ENCODE data around the gene C22orf31.
"Not testable (repeated sequence)": the region's sequence is repeated elsewhere in the genome, so short reads cannot be mapped to it uniquely, and the experiment has no call there.

Gene C22orf31

DNA sequence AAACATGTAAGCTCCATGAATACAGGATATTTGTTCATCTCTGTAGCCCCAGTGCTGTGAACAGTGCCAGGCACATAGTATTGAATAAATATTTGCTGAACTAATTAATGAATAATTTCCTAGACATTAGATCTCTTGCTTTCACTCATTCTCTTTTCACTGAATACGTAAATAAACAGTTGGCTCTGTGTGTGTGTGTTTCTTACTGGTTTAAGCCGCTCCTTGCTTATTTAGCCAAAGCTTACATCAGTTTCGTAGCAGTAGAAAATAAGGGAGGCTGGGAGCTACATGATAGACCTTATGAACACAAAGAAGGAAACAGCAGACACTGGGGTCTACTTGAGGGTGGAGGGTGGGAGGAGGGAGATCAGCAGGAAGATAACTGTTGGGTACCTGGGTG is 28.4 kb upstream of the C22orf31 start:
- no peak for DNase-seq (ENCODE audit: extremely low read depth, low read depth)
- TF ChIP-seq, protein P1, sequence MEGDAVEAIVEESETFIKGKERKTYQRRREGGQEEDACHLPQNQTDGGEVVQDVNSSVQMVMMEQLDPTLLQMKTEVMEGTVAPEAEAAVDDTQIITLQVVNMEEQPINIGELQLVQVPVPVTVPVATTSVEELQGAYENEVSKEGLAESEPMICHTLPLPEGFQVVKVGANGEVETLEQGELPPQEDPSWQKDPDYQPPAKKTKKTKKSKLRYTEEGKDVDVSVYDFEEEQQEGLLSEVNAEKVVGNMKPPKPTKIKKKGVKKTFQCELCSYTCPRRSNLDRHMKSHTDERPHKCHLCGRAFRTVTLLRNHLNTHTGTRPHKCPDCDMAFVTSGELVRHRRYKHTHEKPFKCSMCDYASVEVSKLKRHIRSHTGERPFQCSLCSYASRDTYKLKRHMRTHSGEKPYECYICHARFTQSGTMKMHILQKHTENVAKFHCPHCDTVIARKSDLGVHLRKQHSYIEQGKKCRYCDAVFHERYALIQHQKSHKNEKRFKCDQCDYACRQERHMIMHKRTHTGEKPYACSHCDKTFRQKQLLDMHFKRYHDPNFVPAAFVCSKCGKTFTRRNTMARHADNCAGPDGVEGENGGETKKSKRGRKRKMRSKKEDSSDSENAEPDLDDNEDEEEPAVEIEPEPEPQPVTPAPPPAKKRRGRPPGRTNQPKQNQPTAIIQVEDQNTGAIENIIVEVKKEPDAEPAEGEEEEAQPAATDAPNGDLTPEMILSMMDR (IDR thresholded peaks at IDR 0.05; ENCODE audit: low read depth, low read length): no peak

DNA sequence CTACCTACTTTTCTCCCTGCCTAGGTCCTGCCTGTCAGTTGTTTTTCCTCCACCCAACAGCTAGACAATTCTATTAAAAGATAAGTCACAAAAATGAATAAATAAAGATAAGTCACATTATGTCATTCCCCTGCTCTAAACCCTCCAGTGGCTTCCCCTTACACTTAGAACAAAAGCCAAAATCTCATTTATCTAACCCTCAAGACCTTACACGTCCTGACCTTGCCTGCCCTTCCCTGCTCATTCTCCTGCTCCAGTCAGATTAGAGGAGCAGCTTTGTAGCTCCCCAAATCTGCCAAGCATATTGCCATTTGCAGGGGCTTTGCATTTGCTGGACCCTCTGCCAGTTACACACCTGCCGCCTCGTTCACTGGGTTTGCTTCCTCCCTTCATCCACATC is 27.9 kb upstream of the C22orf31 start:
- no peak for DNase-seq (ENCODE audit: extremely low read depth, low read depth)
- TF ChIP-seq, protein P1 (IDR thresholded peaks at IDR 0.05; ENCODE audit: low read depth, low read length): no peak

DNA sequence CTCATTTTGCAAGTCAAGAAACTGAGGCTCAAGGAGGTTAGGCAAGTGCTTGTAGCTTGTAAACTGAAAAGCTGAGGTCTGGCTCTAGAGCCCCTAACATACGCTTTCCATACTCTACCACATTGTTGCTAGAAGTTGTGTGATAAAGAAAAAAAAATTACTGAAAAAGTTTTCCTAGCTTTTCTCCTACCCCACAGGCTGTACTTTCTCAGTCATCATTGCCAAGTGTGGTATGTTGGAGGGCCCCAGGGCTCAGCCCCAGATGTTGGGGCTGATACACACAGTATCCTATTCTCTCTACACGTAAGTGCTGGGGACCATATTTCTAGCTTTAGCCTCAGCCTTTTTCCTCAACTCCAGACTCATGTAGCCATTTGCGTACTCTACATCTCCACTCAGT is 27.2 kb upstream of the C22orf31 start:
- TF ChIP-seq, protein P1 (IDR thresholded peaks at IDR 0.05; ENCODE audit: low read depth, low read length): no peak
- no peak for DNase-seq (ENCODE audit: extremely low read depth, low read depth)

DNA sequence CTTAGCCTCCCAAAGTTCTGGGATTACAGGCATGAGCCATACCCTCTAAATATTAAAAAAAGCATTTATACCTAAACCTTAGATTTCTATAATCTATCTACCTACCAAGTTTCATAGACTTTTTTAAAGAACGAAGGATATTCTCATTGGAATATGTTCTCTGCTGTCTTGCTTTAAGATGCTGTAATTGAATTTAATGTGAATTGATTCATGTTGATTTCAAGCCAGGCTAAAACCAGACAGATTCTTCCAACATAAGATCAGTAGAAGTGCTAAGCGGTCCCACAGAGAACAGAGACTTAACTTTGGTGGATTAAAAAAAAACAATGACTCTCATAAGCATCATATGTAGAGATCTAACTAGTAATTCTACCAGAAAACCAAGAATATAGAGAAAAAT is 25.4 kb upstream of the C22orf31 start:
- TF ChIP-seq, protein P1 (IDR thresholded peaks at IDR 0.05; ENCODE audit: low read depth, low read length): no peak
- no peak for DNase-seq (ENCODE audit: extremely low read depth, low read depth)

DNA sequence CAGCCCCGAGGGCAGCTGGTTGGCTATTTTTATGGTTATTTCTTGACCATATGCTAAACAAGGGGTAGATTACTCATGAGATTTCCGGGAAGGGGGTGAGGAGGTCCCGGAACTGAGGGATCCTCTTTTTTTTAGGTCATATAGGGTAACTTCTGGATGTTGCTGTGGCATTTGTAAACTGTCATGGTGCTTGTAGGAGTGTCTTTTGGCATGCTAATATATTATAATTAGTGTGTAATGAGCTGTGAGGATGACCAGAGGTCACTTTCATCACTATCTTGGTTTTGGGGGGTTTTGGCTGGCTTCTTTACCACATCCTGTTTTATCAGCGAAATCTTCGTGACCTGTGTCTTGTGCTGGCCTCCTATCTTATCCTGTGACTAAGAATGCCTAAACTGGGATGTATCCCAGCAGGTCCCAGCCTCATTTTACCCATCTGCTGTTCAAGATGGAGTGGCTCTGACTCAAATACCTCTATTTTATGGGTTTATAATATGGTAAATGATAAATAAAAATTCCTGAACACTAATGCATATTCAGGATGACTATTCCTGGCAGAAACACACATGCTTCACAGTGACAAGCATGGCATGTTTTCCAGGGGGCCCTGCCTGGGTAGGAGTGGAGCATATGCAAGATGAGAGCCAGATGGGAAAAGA is 22.4 kb upstream of the C22orf31 start:
- no peak for DNase-seq (ENCODE audit: extremely low read depth, low read depth)
- TF ChIP-seq, protein P1 (IDR thresholded peaks at IDR 0.05; ENCODE audit: low read depth, low read length): no peak

DNA sequence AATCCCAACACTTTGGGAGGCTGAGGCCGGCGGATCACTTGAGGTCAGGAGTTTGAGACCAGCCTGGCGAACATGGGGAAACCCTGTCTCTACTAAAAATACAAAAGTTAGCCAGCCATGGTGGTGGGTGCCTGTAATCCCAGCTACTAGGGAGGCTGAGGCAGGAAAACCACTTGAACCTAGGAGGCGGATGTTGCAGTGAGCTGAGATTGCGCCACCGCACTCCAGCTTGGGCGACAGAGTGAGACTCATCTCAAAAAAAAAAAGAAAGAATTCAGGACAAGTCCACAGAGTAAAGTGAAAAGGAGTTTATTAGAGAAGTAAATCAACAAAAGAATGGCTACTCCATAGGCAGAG is 21.9 kb upstream of the C22orf31 start:
- DNase-seq (ENCODE audit: extremely low read depth, low read depth): not testable (repeated sequence)

DNA sequence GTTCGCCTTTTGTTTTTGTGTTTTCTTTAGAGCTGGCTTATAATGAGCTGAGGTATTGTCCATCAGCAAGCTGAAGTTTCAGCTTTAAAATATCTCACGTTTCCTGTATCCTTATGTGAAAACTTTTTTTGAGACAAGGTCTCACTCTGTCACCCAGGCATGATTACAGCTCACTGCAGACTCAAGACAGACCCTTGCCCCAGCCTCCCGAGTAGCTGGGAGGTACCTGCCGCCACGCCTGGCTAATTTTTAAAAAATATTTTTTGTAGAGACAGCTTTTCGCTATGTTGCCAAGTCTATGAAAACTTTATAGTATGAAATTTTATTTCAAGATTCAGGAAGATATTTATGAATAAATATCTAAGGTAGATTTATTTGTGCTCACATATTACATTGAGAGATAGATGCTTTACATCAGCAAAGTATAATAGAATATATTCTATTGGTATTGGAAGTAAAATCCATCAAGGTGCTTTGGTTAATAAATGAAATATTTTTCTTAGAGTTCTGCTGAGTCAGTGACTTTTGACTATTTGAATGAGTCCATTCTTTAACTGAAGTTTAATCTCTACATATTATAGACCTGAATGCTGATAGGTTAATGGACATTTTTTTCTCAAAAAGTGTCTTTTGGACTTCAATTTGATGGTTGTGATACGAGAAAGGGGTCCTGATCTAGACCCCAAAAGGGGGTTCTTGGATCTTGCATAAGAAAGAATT is 21.4 kb upstream of the C22orf31 start:
- TF ChIP-seq, protein P1 (IDR thresholded peaks at IDR 0.05; ENCODE audit: low read depth, low read length): no peak
- DNase-seq (ENCODE audit: extremely low read depth, low read depth): no peak

Data from AG09319 (cell line).